ENCODE results near the gene UBB.

The UBB gene

DNA sequence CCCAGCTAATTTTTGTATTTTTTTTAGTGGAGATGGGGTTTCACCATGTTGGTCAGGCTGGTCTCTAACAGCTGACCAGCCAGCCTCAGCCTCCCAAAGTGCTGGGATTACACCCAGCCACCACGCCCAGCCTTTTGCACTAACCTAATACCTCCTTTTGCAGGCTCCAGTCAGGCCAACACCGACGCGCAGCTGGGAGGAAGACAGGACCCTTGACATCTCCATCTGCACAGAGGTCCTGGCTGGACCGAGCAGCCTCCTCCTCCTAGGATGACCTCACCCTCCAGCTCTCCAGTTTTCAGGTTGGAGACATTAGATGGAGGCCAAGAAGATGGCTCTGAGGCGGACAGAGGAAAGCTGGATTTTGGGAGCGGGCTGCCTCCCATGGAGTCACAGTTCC lies 36.5 kb downstream of the UBB start:
- H3K27ac ChIP-seq (replicated peaks) = no peak overlapping the region
- H3K4me3 ChIP-seq (replicated peaks; ENCODE audit: insufficient read depth, low read length) = no peak overlapping the region
- DNase-seq (ENCODE audit: low read depth in 1 of 2, low spot score in 1 of 2) = no peak
- no peaks in the 10 kb centered on the region for H3K27me3 ChIP-seq (ENCODE audit: insufficient read depth, poor library complexity, severe bottlenecking)
- TF ChIP-seq, protein P1, sequence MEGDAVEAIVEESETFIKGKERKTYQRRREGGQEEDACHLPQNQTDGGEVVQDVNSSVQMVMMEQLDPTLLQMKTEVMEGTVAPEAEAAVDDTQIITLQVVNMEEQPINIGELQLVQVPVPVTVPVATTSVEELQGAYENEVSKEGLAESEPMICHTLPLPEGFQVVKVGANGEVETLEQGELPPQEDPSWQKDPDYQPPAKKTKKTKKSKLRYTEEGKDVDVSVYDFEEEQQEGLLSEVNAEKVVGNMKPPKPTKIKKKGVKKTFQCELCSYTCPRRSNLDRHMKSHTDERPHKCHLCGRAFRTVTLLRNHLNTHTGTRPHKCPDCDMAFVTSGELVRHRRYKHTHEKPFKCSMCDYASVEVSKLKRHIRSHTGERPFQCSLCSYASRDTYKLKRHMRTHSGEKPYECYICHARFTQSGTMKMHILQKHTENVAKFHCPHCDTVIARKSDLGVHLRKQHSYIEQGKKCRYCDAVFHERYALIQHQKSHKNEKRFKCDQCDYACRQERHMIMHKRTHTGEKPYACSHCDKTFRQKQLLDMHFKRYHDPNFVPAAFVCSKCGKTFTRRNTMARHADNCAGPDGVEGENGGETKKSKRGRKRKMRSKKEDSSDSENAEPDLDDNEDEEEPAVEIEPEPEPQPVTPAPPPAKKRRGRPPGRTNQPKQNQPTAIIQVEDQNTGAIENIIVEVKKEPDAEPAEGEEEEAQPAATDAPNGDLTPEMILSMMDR (IDR thresholded peaks at IDR 0.05; ENCODE audit: insufficient read depth, low read length) = no peak
- TF ChIP-seq SPI1 (IDR thresholded peaks at IDR 0.05; ENCODE audit: borderline replicate concordance, low read depth) = no peak
- no peak for TF ChIP-seq POLR2AphosphoS5 (IDR thresholded peaks at IDR 0.05; ENCODE audit: low read depth)
- no peak for TF ChIP-seq GABPA (IDR thresholded peaks at IDR 0.05; ENCODE audit: low read depth)
- TF ChIP-seq, protein P2, sequence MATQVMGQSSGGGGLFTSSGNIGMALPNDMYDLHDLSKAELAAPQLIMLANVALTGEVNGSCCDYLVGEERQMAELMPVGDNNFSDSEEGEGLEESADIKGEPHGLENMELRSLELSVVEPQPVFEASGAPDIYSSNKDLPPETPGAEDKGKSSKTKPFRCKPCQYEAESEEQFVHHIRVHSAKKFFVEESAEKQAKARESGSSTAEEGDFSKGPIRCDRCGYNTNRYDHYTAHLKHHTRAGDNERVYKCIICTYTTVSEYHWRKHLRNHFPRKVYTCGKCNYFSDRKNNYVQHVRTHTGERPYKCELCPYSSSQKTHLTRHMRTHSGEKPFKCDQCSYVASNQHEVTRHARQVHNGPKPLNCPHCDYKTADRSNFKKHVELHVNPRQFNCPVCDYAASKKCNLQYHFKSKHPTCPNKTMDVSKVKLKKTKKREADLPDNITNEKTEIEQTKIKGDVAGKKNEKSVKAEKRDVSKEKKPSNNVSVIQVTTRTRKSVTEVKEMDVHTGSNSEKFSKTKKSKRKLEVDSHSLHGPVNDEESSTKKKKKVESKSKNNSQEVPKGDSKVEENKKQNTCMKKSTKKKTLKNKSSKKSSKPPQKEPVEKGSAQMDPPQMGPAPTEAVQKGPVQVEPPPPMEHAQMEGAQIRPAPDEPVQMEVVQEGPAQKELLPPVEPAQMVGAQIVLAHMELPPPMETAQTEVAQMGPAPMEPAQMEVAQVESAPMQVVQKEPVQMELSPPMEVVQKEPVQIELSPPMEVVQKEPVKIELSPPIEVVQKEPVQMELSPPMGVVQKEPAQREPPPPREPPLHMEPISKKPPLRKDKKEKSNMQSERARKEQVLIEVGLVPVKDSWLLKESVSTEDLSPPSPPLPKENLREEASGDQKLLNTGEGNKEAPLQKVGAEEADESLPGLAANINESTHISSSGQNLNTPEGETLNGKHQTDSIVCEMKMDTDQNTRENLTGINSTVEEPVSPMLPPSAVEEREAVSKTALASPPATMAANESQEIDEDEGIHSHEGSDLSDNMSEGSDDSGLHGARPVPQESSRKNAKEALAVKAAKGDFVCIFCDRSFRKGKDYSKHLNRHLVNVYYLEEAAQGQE (IDR thresholded peaks at IDR 0.05; ENCODE audit: insufficient replicate concordance, low read depth) = no peak

DNA sequence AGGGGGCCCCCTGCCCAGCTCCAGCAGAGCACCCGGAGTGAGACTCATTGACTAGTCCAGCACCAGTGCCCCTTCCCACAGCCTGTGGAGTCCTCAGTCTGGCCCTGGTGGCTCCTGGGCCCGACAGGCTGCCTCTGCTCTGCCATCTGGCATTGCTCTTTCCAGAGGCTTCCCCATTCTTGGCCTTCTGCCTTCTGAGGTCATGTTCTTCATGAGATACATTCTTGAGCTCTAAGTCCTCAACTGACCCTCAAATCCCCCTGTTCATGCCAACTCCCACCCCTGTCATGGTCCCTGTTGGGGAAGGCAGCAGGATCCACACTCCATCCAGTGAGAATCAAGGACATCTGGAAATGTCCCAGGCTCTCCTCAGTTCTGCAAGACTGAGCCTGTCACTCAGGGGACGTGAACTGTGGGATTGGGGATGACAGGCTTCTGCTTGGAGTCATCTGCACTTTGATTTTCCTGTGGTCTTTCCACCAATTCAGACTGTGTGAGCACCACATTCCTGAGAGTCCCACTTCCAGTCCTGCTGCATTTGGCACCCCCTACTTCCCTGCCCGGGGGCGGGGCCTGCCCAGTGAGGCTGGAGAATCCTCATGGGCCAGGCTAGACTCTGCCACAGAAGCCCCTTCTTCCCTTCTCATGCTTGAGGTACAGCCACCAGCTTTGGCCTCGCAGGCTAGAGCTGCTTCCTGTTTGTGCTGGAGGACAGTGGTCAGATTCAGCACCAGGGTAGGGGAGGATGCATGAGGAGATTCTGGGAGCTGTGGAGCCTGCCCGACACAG lies 37.2 kb downstream of the UBB start:
- Histone ChIP-seq H3K27ac (replicated peaks) (no peak overlapping the region), H3K4me3 (replicated peaks; ENCODE audit: insufficient read depth, low read length) (no peak overlapping the region), H3K27me3 (ENCODE audit: insufficient read depth, poor library complexity, severe bottlenecking) (no peaks in the 10 kb centered on the region)
- TF ChIP-seq POLR2AphosphoS5 (IDR thresholded peaks at IDR 0.05; ENCODE audit: low read depth) (no peak), GABPA (IDR thresholded peaks at IDR 0.05; ENCODE audit: low read depth) (no peak), SPI1 (IDR thresholded peaks at IDR 0.05; ENCODE audit: borderline replicate concordance, low read depth) (no peak)
- TF ChIP-seq, protein P1 (IDR thresholded peaks at IDR 0.05; ENCODE audit: insufficient read depth, low read length) = no peak
- TF ChIP-seq, protein P2 (IDR thresholded peaks at IDR 0.05; ENCODE audit: insufficient replicate concordance, low read depth) = no peak
- DNase-seq (ENCODE audit: low read depth in 1 of 2, low spot score in 1 of 2) = no peak

DNA sequence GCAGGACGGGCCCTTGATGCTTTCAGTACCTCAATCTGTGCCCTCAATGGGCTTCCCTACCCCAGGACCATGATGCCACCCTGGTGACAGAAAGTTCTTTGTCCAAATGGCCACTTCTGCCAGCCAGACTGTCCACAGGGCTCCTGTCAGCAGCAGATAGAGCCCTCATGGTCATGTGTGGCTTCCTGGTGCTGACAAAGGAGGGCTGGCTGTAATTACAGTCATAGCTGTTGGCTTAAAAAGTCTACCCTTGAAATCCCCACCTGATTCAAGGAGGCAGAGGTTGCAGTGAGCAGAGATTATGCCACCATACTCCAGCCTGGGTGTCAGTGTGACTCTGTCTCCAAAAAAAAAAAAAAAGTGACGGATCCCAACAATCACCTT lies 37.8 kb downstream of the UBB start:
- Histone ChIP-seq H3K27me3 (ENCODE audit: insufficient read depth, poor library complexity, severe bottlenecking) (no peaks in the 10 kb centered on the region), H3K27ac (replicated peaks) (no peak overlapping the region), H3K4me3 (replicated peaks; ENCODE audit: insufficient read depth, low read length) (no peak overlapping the region)
- TF ChIP-seq POLR2AphosphoS5 (IDR thresholded peaks at IDR 0.05; ENCODE audit: low read depth) = no peak
- TF ChIP-seq GABPA (IDR thresholded peaks at IDR 0.05; ENCODE audit: low read depth) = no peak
- no peak for TF ChIP-seq SPI1 (IDR thresholded peaks at IDR 0.05; ENCODE audit: borderline replicate concordance, low read depth)
- TF ChIP-seq, protein P2 (IDR thresholded peaks at IDR 0.05; ENCODE audit: insufficient replicate concordance, low read depth) = no peak
- TF ChIP-seq, protein P1 (IDR thresholded peaks at IDR 0.05; ENCODE audit: insufficient read depth, low read length) = no peak
- no peak for DNase-seq (ENCODE audit: low read depth in 1 of 2, low spot score in 1 of 2)
